ENCODE data around the gene KCNMB1. TPM values are rescaled to one million over a fixed set of nuclear protein-coding genes. Genes with fewer than 3 reads are reported as not detected.

KCNMB1 gene
- total and polyA plus RNA-seq, 2 of the 13 experiments (the other 11 are each of a cell fraction or from before 2014, with no cell fraction given), result not detected

- H2AFZ ChIP-seq (ENCODE audit: low read length), result no peak overlapping the region
- no peak overlapping the region for H3K4me3 ChIP-seq (replicated peaks in 1 of 3; ENCODE audit: insufficient read depth in 1 of 3, low read depth in 2 of 3, low read length in 3 of 3)
- ChIA-PET POLR2A (no interaction called here), CTCF (ENCODE audit: low intra/inter-chr PET ratio, low total read pairs) (no interaction called here)
- H3K36me3 ChIP-seq (replicated peaks in 1 of 2; ENCODE audit: control insufficient read depth in 1 of 2, insufficient read depth in 2 of 2, low read length in 2 of 2), result no peaks in the 10 kb centered on the region
- ATAC-seq (no peak), FAIRE-seq (no peak), DNase-seq (ENCODE audit: low spot score) (no peak)
- H3K9ac ChIP-seq (ENCODE audit: insufficient read depth, low read depth, low read length), result no peak overlapping the region
- no peak overlapping the region for H3K4me2 ChIP-seq (ENCODE audit: low read depth, low read length)
- H3K79me2 ChIP-seq (ENCODE audit: insufficient read depth, low read length), result no peaks in the 10 kb centered on the region
- WGBS (ENCODE audit: low lambda C conversion rate), result 6% methylated on average over 1 of the region's 1 CpG
- H3K4me1 ChIP-seq (ENCODE audit: insufficient read depth, low read length), result no peaks in the 10 kb centered on the region
- intact Hi-C loops (cut with micrococcal nuclease; ENCODE audit: unreplicated experiment) (no loop called here), in situ Hi-C loops (cut with HindIII; ENCODE audit: extremely low pct_ligation_motif_present, low pct_unique_long_range_greater_than_20kb) (no loop called here)
- peaks cover 2 to 25% of the 10 kb centered on the region in 2 experiments; a peak in 3 of 5 replicates for H3K27me3 ChIP-seq (ENCODE audit: control insufficient read depth in 1 of 2, insufficient read depth in 2 of 2, low read length in 2 of 2)
- no TSS peak for BruUV-seq (replicated peaks)
- no peak for TF ChIP-seq TCF7 (IDR thresholded peaks at IDR 0.05; ENCODE audit: low read depth)
- no peak for TF ChIP-seq TOPORS (CRISPR knock-in tag; IDR thresholded peaks at IDR 0.05)
- TF ChIP-seq ZNF678 (CRISPR knock-in tag; IDR thresholded peaks at IDR 0.05), result no peak
- TF ChIP-seq ZNF850 (CRISPR knock-in tag; conservative IDR thresholded peaks at IDR 0.05), result no peak
- no peak for TF ChIP-seq NPAS2 (CRISPR knock-in tag; IDR thresholded peaks at IDR 0.05; ENCODE audit: borderline replicate concordance)
- no peak for TF ChIP-seq NFATC3 (CRISPR knock-in tag; IDR thresholded peaks at IDR 0.05)
- no peak for TF ChIP-seq ZNF10 (CRISPR knock-in tag; IDR thresholded peaks at IDR 0.05; ENCODE audit: borderline replicate concordance, low read depth)
- TF ChIP-seq GLI4 (CRISPR knock-in tag; IDR thresholded peaks at IDR 0.05; ENCODE audit: borderline replicate concordance), result no peak
- TF ChIP-seq DBP (CRISPR knock-in tag; IDR thresholded peaks at IDR 0.05; ENCODE audit: not compliant biosample characterization), result no peak
- no peak for TF ChIP-seq FUBP1 (CRISPR knock-in tag; IDR thresholded peaks at IDR 0.05; ENCODE audit: borderline replicate concordance)
- TF ChIP-seq NFE2L1 (CRISPR knock-in tag; IDR thresholded peaks at IDR 0.05; ENCODE audit: borderline replicate concordance), result no peak
- TF ChIP-seq E2F1 (CRISPR knock-in tag; IDR thresholded peaks at IDR 0.05), result no peak
- TF ChIP-seq CHD2 (IDR thresholded peaks at IDR 0.05; ENCODE audit: low read depth, low read length), result no peak
- TF ChIP-seq ZNF724P (CRISPR knock-in tag; IDR thresholded peaks at IDR 0.05; ENCODE audit: borderline replicate concordance), result no peak
- TF ChIP-seq ZNF740 (CRISPR knock-in tag; IDR thresholded peaks at IDR 0.05), result no peak
- no peaks in the 10 kb centered on the region for H4K20me1 ChIP-seq (ENCODE audit: insufficient read depth, low read length)
- no peak overlapping the region for H3K27ac ChIP-seq (ENCODE audit: extremely low read length, insufficient read depth, low read length)
- H3K9me3 ChIP-seq (ENCODE audit: low read length), result no peaks in the 10 kb centered on the region
Measured at GRCh38 chr5:170345971-170346370, 43.2 kb downstream of the KCNMB1 start.
